IMR-90 (cell line): ENCODE measurements around the gene FGF9. TPM values are rescaled to one million over a fixed set of nuclear protein-coding genes. Genes with fewer than 3 reads are reported as not detected.

Experiments used
- ATAC-seq: fragments of 200-7000 bp; cut with Tn5 transposase; 2 replicates; pipeline ENCODE4 v1.9.1; 2020; ENCODE audit warnings: low read depth, mild to moderate bottlenecking, moderate library complexity
- BruUV-seq: library from RNA; stranded (reverse); fragments of 400-500 nt; replicated peaks from 2 replicates; lab custom pipeline; 2021; lab: Mats Ljungman, UMichigan
- CTCF ChIA-PET: fragments of 300-600 bp; formaldehyde crosslinking; extraction: SDS; loops from one replicate; lab custom pipeline; 2021; ENCODE audit warnings: antibody characterized with exemption; lab: Yijun Ruan, JAX
- POLR2A ChIA-PET: fragments of 300-600 bp; sonication (Branson Sonifier 250); formaldehyde crosslinking; loops from one replicate; lab custom pipeline; 2022; ENCODE audit warnings: antibody characterized with exemption; ENCODE audit not compliant: unreplicated experiment; lab: Charles Lee
- DNase-seq: peaks from one replicate; pipeline ENCODE4 v3.0.0; 2013
- H2AFZ ChIP-seq: replicated peaks from 2 replicates; pipeline ENCODE3; 2013; ENCODE audit warnings: low read length, mild to moderate bottlenecking; ENCODE audit not compliant: poor library complexity
- H2AK5ac ChIP-seq: 2 replicates; pipeline ENCODE4 v1.6.1; 2013; ENCODE audit warnings: low read depth, low read length, inconsistent platforms
- H2AK9ac ChIP-seq: replicated peaks from 2 replicates; pipeline ENCODE3; 2013; ENCODE audit warnings: mild to moderate bottlenecking, low read depth, low read length, moderate library complexity; ENCODE audit not compliant: poor library complexity
- H2BK120ac ChIP-seq: 2 replicates; pipeline ENCODE4 v1.6.1; 2013; ENCODE audit warnings: low read depth, low read length, inconsistent platforms
- H2BK15ac ChIP-seq: 3 replicates; pipeline ENCODE4 v1.6.1; 2013; ENCODE audit warnings: low read depth, low read length, inconsistent platforms
- H2BK20ac ChIP-seq: 2 replicates; pipeline ENCODE4 v1.6.1; 2013; ENCODE audit warnings: low read depth, mild to moderate bottlenecking, inconsistent platforms, low read length, moderate library complexity
- H2BK5ac ChIP-seq: 2 replicates; pipeline ENCODE4 v1.6.1; 2013; ENCODE audit warnings: mild to moderate bottlenecking, low read depth, low read length, inconsistent platforms; ENCODE audit not compliant: poor library complexity, severe bottlenecking
- H3K14ac ChIP-seq: replicated peaks from 2 replicates; pipeline ENCODE4 v1.6.1; 2013; ENCODE audit warnings: low read depth, low read length, inconsistent platforms
- H3K18ac ChIP-seq: 2 replicates; pipeline ENCODE4 v1.6.1; 2013; ENCODE audit warnings: low read depth, low read length, control low read depth
- H3K23ac ChIP-seq: 2 replicates; pipeline ENCODE4 v1.6.1; 2013; ENCODE audit warnings: low read depth, low read length, inconsistent platforms
- H3K27ac ChIP-seq: 2 replicates; pipeline ENCODE4 v1.5.1; 2013; ENCODE audit warnings: mild to moderate bottlenecking, control low read depth, low read length; ENCODE audit not compliant: insufficient read depth
- H3K27me3 ChIP-seq: 2 replicates; pipeline ENCODE4 v1.6.1; 2013; ENCODE audit warnings: low read length; ENCODE audit not compliant: control insufficient read depth, insufficient read depth
- H3K36me3 ChIP-seq: 2 replicates; pipeline ENCODE4 v1.6.1; 2013; ENCODE audit warnings: low read length, mixed read lengths; ENCODE audit not compliant: control insufficient read depth, insufficient read depth
- H3K4ac ChIP-seq: 2 replicates; pipeline ENCODE4 v1.6.1; 2013; ENCODE audit warnings: low read depth, low read length, inconsistent platforms
- H3K4me1 ChIP-seq: 2 replicates; pipeline ENCODE4 v1.6.1; 2013; ENCODE audit warnings: low read length, mixed read lengths; ENCODE audit not compliant: control insufficient read depth, insufficient read depth
- H3K4me2 ChIP-seq: 2 replicates; pipeline ENCODE4 v1.6.1; 2013; ENCODE audit warnings: low read depth, mild to moderate bottlenecking, control low read depth, low read length, moderate library complexity
- H3K4me3 ChIP-seq: 2 replicates; pipeline ENCODE4 v1.5.1; 2013; ENCODE audit warnings: low read depth, mild to moderate bottlenecking, control low read depth, low read length, moderate library complexity; ENCODE audit not compliant: insufficient read depth
- H3K56ac ChIP-seq: 2 replicates; pipeline ENCODE4 v1.6.1; 2013; ENCODE audit warnings: low read length, inconsistent platforms; ENCODE audit not compliant: insufficient read depth; ENCODE audit errors: extremely low read depth
- H3K79me1 ChIP-seq, 2 experiments: 2 replicates each; pipeline ENCODE4 v1.6.1; 2013; ENCODE audit warnings: low read length in 2 of 2, inconsistent platforms in 1 of 2, low read depth in 1 of 2
- H3K9ac ChIP-seq: 2 replicates; pipeline ENCODE4 v1.6.1; 2013; ENCODE audit warnings: low read depth, low read length, control low read depth
- H3K9me1 ChIP-seq: 2 replicates; pipeline ENCODE4 v1.6.1; 2013; ENCODE audit warnings: low read length, inconsistent platforms; ENCODE audit not compliant: insufficient read depth
- H3K9me3 ChIP-seq: 2 replicates; pipeline ENCODE4 v1.6.1; 2013; ENCODE audit warnings: low read length; ENCODE audit not compliant: control insufficient read depth, insufficient read depth
- H4K20me1 ChIP-seq: 2 replicates; pipeline ENCODE4 v1.6.1; 2013; ENCODE audit warnings: low read length, inconsistent platforms; ENCODE audit not compliant: insufficient read depth
- H4K5ac ChIP-seq: 2 replicates; pipeline ENCODE4 v1.6.1; 2013; ENCODE audit warnings: mild to moderate bottlenecking, low read depth, low read length, control low read depth
- H4K8ac ChIP-seq, 2 experiments: 2 replicates each; pipeline ENCODE4 v1.6.1; 2013; ENCODE audit warnings: low read depth in 2 of 2, low read length in 2 of 2, control low read depth in 1 of 2, inconsistent platforms in 1 of 2
- H4K91ac ChIP-seq: 2 replicates; pipeline ENCODE4 v1.6.1; 2013; ENCODE audit warnings: low read depth, low read length, inconsistent platforms; ENCODE audit not compliant: insufficient read depth
- CHD1 ChIP-seq: IDR thresholded peaks from 2 replicates; pipeline ENCODE4 v1.6.1; 2012; ENCODE audit warnings: low read depth, low read length, improper control_type of control experiment
- MAZ ChIP-seq: IDR thresholded peaks from 2 replicates; pipeline ENCODE4 v1.6.1; 2012; ENCODE audit warnings: low read depth, mild to moderate bottlenecking, low read length, improper control_type of control experiment, moderate library complexity, borderline replicate concordance
- MXI1 ChIP-seq: IDR thresholded peaks from 2 replicates; pipeline ENCODE4 v1.6.1; 2012; ENCODE audit warnings: low read depth, mild to moderate bottlenecking, low read length, moderate library complexity, borderline replicate concordance
- POLR2A ChIP-seq: IDR thresholded peaks from 2 replicates; pipeline ENCODE4 v1.6.1; 2012; ENCODE audit warnings: mild to moderate bottlenecking, low read depth, low read length
- WGBS, 2 experiments: methylation state at CpG; one replicate each; pipeline versions ENCODE4 v1.1.5 to v1.1.7; 2013; ENCODE audit warnings: missing lambda C conversion rate in 2 of 2; ENCODE audit not compliant: insufficient read length in 1 of 2; ENCODE audit errors: extremely low coverage in 2 of 2; 5-methylcytosine and 5-hydroxymethylcytosine counted together
- dilution Hi-C: fragments of 300-500 bp; cut with HindIII; formaldehyde crosslinking; loops from one replicate; pipeline ENCODE4 v1.14.3; 2018; ENCODE audit warnings: low sequenced_read_pairs; ENCODE audit not compliant: unreplicated experiment
- in situ Hi-C: fragments of 300-500 bp; cut with MboI; formaldehyde crosslinking; loops from 3 replicates; pipeline ENCODE4 v1.14.3; 2019; ENCODE audit warnings: low sequenced_read_pairs, inconsistent platforms, mixed read lengths
- intact Hi-C: fragments of 100-400 bp; cut with micrococcal nuclease; formaldehyde crosslinking; loops from 2 replicates; pipeline ENCODE4 v1.10.0; 2022
- polyA plus RNA-seq, 3 experiments: library from polyadenylated mRNA; depleted of rRNA; stranded (reverse); fragments of >200 nt; gene quantifications; 2 replicates each; pipeline ENCODE4 v1.2.3, GENCODE V29; 2012; ENCODE audit warnings: low replicate concordance in 1 of 3
- total RNA-seq: library from RNA; depleted of rRNA; stranded (reverse); fragments of >200 nt; gene quantifications from 2 replicates; pipeline ENCODE4 v1.2.3, GENCODE V29; 2012

The FGF9 gene
- total and polyA plus RNA-seq, 2 of the 4 experiments (the other 2 are of a cell fraction) = under 0.01 to 0.05 TPM

DNA sequence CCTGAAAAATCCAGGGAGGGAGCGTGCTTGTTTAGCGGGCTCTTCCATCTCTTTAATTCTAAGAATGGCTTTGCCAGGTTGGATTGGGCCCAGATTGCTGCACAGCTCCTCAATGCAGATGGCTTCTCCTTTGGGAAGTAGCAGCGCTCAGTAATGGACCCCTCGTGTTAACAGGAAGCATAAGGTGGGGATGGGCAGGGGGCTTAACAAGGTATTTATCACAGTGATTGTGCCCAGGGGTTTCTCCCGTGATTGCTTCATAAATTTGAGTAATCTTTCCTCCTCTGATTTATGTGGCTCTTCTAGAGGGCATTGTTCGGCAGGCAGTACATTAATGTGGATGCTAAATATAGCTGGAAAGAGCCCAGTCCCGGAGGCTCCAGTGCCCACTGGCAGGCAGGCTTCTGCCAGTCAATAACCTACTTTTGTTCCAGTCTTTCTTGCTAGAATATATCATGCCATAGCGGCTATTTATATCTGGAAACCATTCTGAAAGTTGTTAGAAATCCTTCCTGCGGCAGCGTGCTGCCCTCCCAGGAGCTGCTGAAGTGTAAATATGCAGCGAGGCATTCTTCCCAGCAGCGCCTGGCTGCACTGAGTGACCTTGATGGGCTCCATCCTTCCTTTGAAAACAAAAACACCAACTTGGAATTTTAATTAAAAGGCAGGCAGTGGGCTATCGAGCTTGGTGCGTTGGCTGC, 65.0 kb downstream of the FGF9 start:
- H2AFZ ChIP-seq = peak overlapping the region; percentile 60
- POLR2A ChIA-PET = interaction anchor here (0.5 to 0.7 kb wide), 2 partner anchors 114 to 327 kb away, joined by 3 read pairs; no protein-coding TSS in a partner anchor
- H2BK20ac ChIP-seq = no peak overlapping the region; the same call in 1 of the 2 replicates
- H3K9me3 ChIP-seq = peaks cover 2% of the 10 kb centered on the region; the same call in 1 of the 2 replicates
- H2BK5ac ChIP-seq = no peak overlapping the region
- peaks cover 5% of the 10 kb centered on the region for H3K27me3 ChIP-seq
- H3K9me1 ChIP-seq = no peaks in the 10 kb centered on the region; the same call in 1 of the 2 replicates
- no peak overlapping the region; a peak in 1 of 4 replicates for H4K8ac ChIP-seq
- no peak overlapping the region for H3K27ac ChIP-seq
- TF ChIP-seq POLR2A (no peak), MXI1 (no peak), MAZ (no peak), CHD1 (no peak)
- H2AK5ac ChIP-seq = no peak overlapping the region; the same call in 1 of the 2 replicates
- no peaks in the 10 kb centered on the region for H4K20me1 ChIP-seq
- 0 out of 2 replicates have a peak overlapping the region, but pooled peaks have one; percentile 35 for H3K14ac ChIP-seq
- H3K4me1 ChIP-seq = peaks cover 12% of the 10 kb centered on the region
- BruUV-seq = no TSS peak
- H2BK15ac ChIP-seq = no peak overlapping the region; the same call in 2 of the 3 replicates
- H3K4ac ChIP-seq = peak overlapping the region; percentile 25; the same call in 1 of the 2 replicates
- no peak overlapping the region for H2AK9ac ChIP-seq
- intact Hi-C loops = no loop called here
- no peaks in the 10 kb centered on the region for H3K79me1 ChIP-seq
- H4K5ac ChIP-seq = no peak overlapping the region
- peak overlapping the region; percentile 20 for H2BK120ac ChIP-seq
- 40% methylated on average over 3 of the region's 14 CpGs; no CpG with 5 or more reads in 1 of the 2 experiments for WGBS, 2 experiments
- H4K91ac ChIP-seq = no peak overlapping the region; the same call in none of the 2 replicates
- no peak overlapping the region for H3K23ac ChIP-seq
- H3K4me3 ChIP-seq = no peak overlapping the region
- ATAC-seq = peak; percentile 81
- no peaks in the 10 kb centered on the region for H3K36me3 ChIP-seq
- CTCF ChIA-PET = no interaction called here
- dilution Hi-C loops = no loop called here
- DNase-seq = no peak
- H3K9ac ChIP-seq = 0 out of 2 replicates have a peak overlapping the region, but pooled peaks have one; percentile 30
- H3K18ac ChIP-seq = 0 out of 2 replicates have a peak overlapping the region, but pooled peaks have one; percentile 20
- in situ Hi-C loops = no loop called here
- peak overlapping the region; percentile 57 for H3K4me2 ChIP-seq
- no peak overlapping the region; the same call in 1 of the 2 replicates for H3K56ac ChIP-seq
